Measurements from ENCODE around the gene AGAP3.

Gene AGAP3

DNA sequence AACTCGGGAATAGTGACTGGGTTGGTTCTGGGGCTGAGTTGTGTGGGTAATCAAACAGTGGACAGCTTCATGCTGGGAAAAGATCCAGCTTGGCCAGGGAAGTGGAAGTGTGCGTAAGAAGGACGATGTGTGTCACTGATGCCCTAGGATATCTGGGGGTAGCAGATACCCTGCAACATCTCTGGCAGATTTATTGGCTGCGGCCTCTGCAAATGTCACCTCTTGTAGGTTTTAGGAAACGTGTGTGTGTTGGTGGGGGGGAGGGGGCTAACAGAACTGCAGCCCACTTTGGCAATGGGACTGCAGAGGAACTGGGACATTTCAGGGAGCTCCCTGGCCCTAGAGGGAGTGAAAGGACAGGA is 965 bp upstream of the AGAP3 start:
- peak overlapping the region; percentile 45; the same call in 1 of the 2 replicates for H3K9ac ChIP-seq (ENCODE audit: low read depth, low read length)
- H3K27ac ChIP-seq (ENCODE audit: low read length) = no peak overlapping the region
- H3K4me3 ChIP-seq (ENCODE audit: low read length) = peak overlapping the region; percentile 83

DNA sequence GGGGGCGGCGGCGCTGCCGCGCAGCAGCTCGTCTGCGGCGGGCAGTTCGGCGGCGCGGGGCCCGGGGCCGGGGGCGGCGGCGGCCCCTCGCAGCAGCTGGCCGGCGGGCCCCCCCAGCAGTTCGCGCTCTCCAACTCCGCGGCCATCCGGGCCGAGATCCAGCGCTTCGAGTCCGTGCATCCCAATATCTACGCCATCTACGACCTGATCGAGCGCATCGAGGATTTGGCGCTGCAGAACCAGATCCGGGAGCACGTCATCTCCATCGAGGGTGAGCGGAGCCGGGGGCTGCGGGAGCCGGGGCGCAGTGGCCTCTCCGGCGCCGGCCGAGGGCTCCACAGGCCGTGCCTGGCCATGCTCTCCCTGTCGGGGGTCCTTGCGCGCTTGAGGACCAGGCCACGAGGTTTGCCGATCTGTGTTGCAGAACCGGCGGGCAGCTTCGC is 548 bp downstream of the AGAP3 start:
- H3K27me3 ChIP-seq (ENCODE audit: insufficient read depth, low read length) = peaks cover 52% of the 10 kb centered on the region

More for the DNA sequence above, 965 bp upstream of the AGAP3 start:
- Histone ChIP-seq H3K27me3 (ENCODE audit: insufficient read depth, low read length) (peaks cover 52% of the 10 kb centered on the region), H3K36me3 (ENCODE audit: insufficient read depth, low read depth, low read length) (no peaks in the 10 kb centered on the region), H3K9me3 (ENCODE audit: insufficient read depth, low read depth, low read length) (no peaks in the 10 kb centered on the region), H3K4me1 (ENCODE audit: insufficient read depth, low read length) (peaks cover 26% of the 10 kb centered on the region)

DNA sequence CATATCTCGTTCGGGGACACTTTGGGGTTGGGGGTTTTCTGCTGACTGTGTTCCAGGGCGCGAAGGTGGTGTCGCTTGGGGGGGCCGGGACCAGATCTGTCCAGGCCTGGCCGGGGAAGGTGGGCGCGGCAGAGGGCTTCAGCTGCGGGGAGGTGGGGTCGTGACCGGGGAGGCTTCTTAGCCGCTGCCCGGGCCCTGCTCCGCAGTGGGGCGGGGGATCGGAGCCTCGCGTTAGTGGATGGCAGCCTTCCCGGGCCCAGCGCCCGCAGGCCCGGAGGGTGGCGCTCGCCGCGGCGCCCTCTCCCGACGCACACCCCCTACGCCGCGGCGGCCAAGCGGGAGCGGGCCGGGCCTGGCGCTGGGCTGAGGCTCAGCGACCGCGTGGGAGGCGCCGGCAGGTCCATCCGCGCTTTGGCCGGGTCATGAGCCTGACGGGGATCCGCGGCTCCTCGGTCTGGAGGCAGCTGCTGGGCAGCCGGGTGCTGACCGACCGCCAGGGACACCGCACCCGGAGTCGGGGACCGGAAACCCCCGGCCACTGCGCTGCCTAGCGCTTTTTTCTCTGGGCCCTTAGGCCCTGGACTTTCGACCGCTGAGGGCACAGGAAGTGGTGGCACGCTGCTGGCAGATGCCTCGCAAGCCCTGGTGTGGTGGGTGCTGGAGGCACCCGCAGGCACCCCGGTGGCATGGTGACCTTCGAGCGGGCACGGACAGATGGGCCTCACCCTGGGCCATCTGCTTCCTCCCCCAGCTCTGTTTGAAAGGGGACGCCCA is 1.2 kb downstream of the AGAP3 start:
- Histone ChIP-seq H3K4me1 (ENCODE audit: insufficient read depth, low read length) (peaks cover 26% of the 10 kb centered on the region), H3K9me3 (ENCODE audit: insufficient read depth, low read depth, low read length) (no peaks in the 10 kb centered on the region), H3K9ac (ENCODE audit: low read depth, low read length) (peak overlapping the region; percentile 81), H3K27me3 (ENCODE audit: insufficient read depth, low read length) (peaks cover 52% of the 10 kb centered on the region), H3K27ac (ENCODE audit: low read length) (peak overlapping the region; percentile 60), H3K36me3 (ENCODE audit: insufficient read depth, low read depth, low read length) (peaks cover 10% of the 10 kb centered on the region; the same call in 1 of the 2 replicates), H3K4me3 (ENCODE audit: low read length) (peak overlapping the region; percentile 84)

More for the DNA sequence above, 548 bp downstream of the AGAP3 start:
- H3K27ac ChIP-seq (ENCODE audit: low read length) = peak overlapping the region; percentile 60
- peak overlapping the region; percentile 81; the same call in 1 of the 2 replicates for H3K9ac ChIP-seq (ENCODE audit: low read depth, low read length)
- peaks cover 3% of the 10 kb centered on the region; the same call in 1 of the 2 replicates for H3K36me3 ChIP-seq (ENCODE audit: insufficient read depth, low read depth, low read length)
- peaks cover 26% of the 10 kb centered on the region for H3K4me1 ChIP-seq (ENCODE audit: insufficient read depth, low read length)
- H3K4me3 ChIP-seq (ENCODE audit: low read length) = peak overlapping the region; percentile 84
- no peaks in the 10 kb centered on the region for H3K9me3 ChIP-seq (ENCODE audit: insufficient read depth, low read depth, low read length)

DNA sequence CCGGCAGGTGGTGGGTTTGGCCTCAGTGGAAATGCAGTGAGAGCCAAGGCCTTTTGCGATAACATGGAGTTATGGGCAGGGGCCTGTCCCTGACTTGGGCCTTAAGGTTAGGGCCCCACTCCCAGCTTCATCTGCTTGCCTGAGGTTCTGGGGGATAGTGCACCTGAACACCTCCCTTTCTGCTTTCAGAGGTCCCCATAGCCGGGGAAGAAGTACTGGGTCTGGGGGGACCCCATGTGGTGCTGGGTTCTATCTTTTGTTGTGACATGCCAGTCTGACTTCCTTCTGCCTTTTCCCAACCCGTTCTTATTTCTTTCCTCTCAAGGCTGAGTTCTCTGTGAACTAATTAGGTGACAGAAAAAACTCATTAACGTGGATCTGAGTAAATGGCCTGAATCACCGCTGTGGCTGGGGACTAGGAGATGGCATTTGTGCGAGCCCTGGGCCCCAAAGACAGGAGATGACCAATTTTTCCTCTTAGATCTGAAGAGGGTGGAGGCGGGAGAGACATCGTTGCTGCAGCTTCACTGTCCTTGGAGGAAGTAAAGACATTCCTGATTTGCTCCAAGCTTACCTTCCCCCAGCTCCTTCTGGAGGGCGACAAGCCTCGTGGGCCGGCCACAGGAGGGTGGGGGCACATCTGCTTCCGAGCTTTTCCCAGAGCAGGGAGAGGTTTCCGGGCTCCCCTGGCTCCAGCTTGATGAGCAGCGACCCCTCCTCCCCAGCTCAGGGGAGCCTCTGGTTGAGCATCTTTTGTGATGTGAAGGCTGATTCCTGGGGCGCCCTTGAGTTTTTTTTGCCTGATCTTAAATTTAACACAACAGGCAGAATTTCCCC is 2.0 kb downstream of the AGAP3 start:
- H3K36me3 ChIP-seq (ENCODE audit: insufficient read depth, low read depth, low read length) = peaks cover 13% of the 10 kb centered on the region; the same call in 1 of the 2 replicates
- peaks cover 52% of the 10 kb centered on the region for H3K27me3 ChIP-seq (ENCODE audit: insufficient read depth, low read length)
- peak overlapping the region; percentile 84 for H3K4me3 ChIP-seq (ENCODE audit: low read length)
- H3K4me1 ChIP-seq (ENCODE audit: insufficient read depth, low read length) = peaks cover 26% of the 10 kb centered on the region
- H3K9ac ChIP-seq (ENCODE audit: low read depth, low read length) = peak overlapping the region; percentile 81; the same call in 1 of the 2 replicates
- no peak overlapping the region for H3K27ac ChIP-seq (ENCODE audit: low read length)
- H3K9me3 ChIP-seq (ENCODE audit: insufficient read depth, low read depth, low read length) = no peaks in the 10 kb centered on the region

DNA sequence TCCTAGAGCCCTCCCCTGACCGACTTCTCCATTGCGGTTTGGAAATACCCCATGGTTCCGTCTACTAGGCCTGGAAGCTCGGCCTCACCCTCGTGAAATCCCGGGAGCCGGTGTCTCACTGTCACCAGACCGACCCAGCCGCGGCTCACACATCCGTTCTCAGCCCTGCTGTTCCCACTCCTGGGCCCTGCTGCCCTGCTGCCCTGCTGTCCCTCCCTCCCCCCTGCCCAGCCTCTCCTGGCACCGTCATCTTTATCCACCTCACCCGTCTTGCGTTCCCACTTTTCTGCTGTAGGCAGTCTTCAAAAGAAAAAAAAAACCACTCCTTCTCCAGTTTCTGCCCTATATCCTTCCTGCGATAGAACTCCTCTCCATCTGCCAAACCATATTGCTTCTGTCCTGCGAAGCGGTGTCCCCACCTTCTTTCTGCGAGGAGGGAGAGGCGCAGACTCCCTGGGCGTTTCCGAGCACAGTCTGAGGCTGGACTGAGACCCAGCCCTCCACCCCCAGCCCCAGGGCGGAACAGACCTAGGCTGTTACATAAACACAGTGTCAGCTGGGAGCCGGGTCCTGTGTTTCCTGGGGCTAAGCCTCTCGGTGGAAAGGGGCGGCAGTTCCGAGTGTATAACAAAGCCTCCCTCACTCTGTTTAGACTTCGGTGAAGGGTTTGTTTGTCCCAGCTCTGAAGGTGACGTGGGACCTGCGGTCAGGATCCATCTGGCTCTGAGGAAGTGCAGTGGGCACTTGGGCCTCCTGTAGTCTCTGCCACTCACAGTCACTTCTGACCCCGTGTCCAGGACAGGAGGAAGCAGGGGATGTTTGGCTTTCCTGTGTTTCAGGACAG is 2.8 kb downstream of the AGAP3 start:
- Histone ChIP-seq H3K9me3 (ENCODE audit: insufficient read depth, low read depth, low read length) (no peaks in the 10 kb centered on the region), H3K27me3 (ENCODE audit: insufficient read depth, low read length) (peaks cover 46% of the 10 kb centered on the region), H3K27ac (ENCODE audit: low read length) (no peak overlapping the region), H3K9ac (ENCODE audit: low read depth, low read length) (peak overlapping the region; percentile 81; the same call in 1 of the 2 replicates), H3K4me3 (ENCODE audit: low read length) (peak overlapping the region; percentile 84), H3K36me3 (ENCODE audit: insufficient read depth, low read depth, low read length) (peaks cover 13% of the 10 kb centered on the region; the same call in 1 of the 2 replicates), H3K4me1 (ENCODE audit: insufficient read depth, low read length) (peaks cover 26% of the 10 kb centered on the region)

DNA sequence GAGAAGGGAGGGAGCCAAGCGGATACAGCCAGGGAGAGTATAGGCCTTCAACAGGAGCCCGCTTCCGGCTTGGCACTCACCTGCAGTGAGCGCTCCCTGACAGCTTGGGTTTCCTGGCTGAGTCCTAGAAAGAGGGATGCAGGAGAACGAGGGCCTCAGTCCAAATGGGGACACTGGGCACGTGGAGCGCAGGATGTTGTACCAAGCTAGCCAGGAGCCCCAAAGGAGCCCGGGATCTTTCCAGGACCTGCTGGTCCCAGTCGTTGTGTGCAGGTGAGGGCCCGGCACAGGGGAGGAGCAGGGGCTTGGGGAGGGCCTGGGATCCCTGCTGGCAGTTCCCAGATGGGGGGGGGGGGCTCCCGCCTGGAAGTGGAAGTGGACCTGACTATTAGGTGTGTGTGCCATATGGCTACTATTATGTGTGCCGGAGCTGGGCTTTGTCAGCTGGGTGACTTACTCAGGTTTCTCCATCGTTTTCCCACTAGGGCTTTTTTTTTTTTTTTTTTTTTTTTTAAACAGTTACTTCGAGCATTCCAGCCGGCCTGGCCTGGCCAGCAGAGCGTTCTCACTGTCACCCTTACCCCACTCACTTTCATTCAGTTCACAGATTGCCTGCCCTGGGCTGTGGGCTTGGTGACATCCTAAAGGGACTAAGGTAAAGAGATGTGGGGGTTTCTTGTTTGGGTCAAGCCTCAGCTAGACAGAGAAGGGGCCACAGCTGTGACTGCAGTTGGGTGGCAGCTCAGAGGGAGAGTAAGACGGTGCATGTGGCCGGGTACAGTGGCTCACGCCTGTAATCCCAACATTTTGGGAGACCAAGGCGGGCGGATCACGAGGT is 3.8 kb downstream of the AGAP3 start:
- peak overlapping the region; percentile 84; the same call in 1 of the 2 replicates for H3K4me3 ChIP-seq (ENCODE audit: low read length)
- peaks cover 36% of the 10 kb centered on the region for H3K27me3 ChIP-seq (ENCODE audit: insufficient read depth, low read length)
- H3K27ac ChIP-seq (ENCODE audit: low read length) = no peak overlapping the region
- H3K4me1 ChIP-seq (ENCODE audit: insufficient read depth, low read length) = peaks cover 23% of the 10 kb centered on the region
- H3K36me3 ChIP-seq (ENCODE audit: insufficient read depth, low read depth, low read length) = peaks cover 13% of the 10 kb centered on the region; the same call in 1 of the 2 replicates
- no peak overlapping the region; the same call in 1 of the 2 replicates for H3K9ac ChIP-seq (ENCODE audit: low read depth, low read length)
- H3K9me3 ChIP-seq (ENCODE audit: insufficient read depth, low read depth, low read length) = no peaks in the 10 kb centered on the region

DNA sequence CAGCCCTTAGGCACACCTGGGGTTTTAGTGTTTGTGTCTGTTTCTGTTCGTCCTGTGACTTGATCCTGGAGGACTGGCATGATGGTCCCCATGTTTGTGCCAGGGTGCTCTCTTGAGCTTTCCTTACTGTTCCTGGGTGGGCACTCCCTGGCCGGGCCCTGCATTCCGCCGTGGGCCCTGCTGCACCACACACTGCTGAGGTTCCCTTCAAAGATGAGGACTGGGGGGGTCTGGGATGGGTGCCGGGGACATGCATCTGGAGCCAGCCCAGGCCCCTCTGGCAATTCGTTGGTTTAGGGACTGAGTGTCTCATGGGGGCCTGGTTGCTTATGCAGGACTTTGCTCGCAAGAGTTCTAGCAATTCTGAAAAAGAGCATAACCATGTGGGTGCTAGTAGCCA is 4.7 kb downstream of the AGAP3 start:
- Histone ChIP-seq H3K4me3 (ENCODE audit: low read length) (no peak overlapping the region), H3K9me3 (ENCODE audit: insufficient read depth, low read depth, low read length) (no peaks in the 10 kb centered on the region), H3K9ac (ENCODE audit: low read depth, low read length) (no peak overlapping the region), H3K36me3 (ENCODE audit: insufficient read depth, low read depth, low read length) (peaks cover 15% of the 10 kb centered on the region; the same call in 1 of the 2 replicates), H3K27ac (ENCODE audit: low read length) (no peak overlapping the region), H3K27me3 (ENCODE audit: insufficient read depth, low read length) (peaks cover 32% of the 10 kb centered on the region), H3K4me1 (ENCODE audit: insufficient read depth, low read length) (peaks cover 19% of the 10 kb centered on the region)

DNA sequence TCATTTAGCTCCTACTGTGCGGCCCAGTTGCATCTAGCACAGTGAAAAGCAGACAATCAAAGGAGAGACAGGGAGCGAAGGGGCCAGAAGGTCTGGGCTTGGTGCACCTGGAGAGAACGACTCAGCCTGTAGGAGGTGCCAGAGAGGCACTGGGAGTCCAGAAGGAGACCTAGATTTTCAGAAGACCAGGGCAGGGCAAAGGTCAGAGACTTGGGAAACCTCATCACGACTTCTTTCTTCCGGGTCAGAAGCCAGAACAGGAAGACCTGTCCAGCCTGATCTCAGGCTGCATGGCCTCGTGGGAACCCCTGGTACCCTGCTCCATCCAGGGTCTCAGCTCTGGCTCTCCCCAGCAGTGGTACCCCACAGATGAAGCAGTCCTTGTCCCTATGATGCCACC is 5.2 kb downstream of the AGAP3 start:
- Histone ChIP-seq H3K27ac (ENCODE audit: low read length) (no peak overlapping the region), H3K4me1 (ENCODE audit: insufficient read depth, low read length) (peaks cover 19% of the 10 kb centered on the region), H3K9ac (ENCODE audit: low read depth, low read length) (no peak overlapping the region), H3K9me3 (ENCODE audit: insufficient read depth, low read depth, low read length) (no peaks in the 10 kb centered on the region), H3K27me3 (ENCODE audit: insufficient read depth, low read length) (peaks cover 32% of the 10 kb centered on the region), H3K36me3 (ENCODE audit: insufficient read depth, low read depth, low read length) (peaks cover 17% of the 10 kb centered on the region; the same call in 1 of the 2 replicates), H3K4me3 (ENCODE audit: low read length) (no peak overlapping the region)

DNA sequence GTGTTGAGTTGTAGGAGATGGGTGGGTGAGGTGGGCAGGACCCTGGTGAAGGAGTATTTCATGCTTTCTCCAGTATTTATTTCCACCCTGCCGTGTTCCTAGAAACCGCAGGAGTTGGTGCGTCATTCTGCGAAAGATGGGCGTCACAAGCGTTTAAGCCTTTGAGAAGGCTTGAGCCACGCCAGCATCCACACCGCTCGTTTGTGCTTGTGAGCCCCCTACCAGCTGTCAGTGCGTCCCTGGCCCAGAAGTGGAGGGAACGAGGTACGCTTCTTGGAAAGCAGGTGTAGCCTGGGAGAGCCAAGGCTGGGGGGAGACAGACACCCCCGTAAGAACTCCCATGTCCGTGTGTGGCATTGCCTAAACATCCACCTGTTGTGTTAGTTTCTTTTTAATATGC is 5.7 kb downstream of the AGAP3 start:
- H3K36me3 ChIP-seq (ENCODE audit: insufficient read depth, low read depth, low read length) = peaks cover 17% of the 10 kb centered on the region; the same call in 1 of the 2 replicates
- H3K9me3 ChIP-seq (ENCODE audit: insufficient read depth, low read depth, low read length) = no peaks in the 10 kb centered on the region
- no peak overlapping the region for H3K27ac ChIP-seq (ENCODE audit: low read length)
- H3K4me3 ChIP-seq (ENCODE audit: low read length) = no peak overlapping the region
- no peak overlapping the region for H3K9ac ChIP-seq (ENCODE audit: low read depth, low read length)
- H3K27me3 ChIP-seq (ENCODE audit: insufficient read depth, low read length) = peaks cover 30% of the 10 kb centered on the region
- peaks cover 19% of the 10 kb centered on the region for H3K4me1 ChIP-seq (ENCODE audit: insufficient read depth, low read length)

DNA sequence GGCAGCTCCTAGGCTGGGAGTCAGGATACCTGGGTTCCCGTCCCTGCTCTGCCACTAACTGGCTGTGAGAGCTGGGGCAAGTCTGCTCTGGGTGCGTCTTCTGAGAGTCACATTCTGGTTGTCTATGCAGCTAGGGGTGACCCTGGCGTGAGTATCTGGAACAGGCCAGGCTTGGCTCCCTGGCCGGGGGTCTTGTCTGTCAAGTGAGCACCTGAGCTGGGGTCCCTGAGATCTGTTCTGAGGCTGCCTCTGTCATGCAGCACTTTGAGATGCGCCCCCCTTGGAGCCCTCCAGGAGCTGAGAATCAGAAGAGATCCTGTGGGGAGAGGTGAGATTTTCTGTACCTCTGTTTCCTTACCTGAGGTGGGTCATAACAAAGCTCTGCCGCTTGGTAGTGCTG is 7.5 kb downstream of the AGAP3 start:
- Histone ChIP-seq H3K9me3 (ENCODE audit: insufficient read depth, low read depth, low read length) (no peaks in the 10 kb centered on the region), H3K27ac (ENCODE audit: low read length) (no peak overlapping the region), H3K27me3 (ENCODE audit: insufficient read depth, low read length) (peaks cover 12% of the 10 kb centered on the region), H3K9ac (ENCODE audit: low read depth, low read length) (no peak overlapping the region), H3K4me3 (ENCODE audit: low read length) (no peak overlapping the region), H3K4me1 (ENCODE audit: insufficient read depth, low read length) (peaks cover 10% of the 10 kb centered on the region), H3K36me3 (ENCODE audit: insufficient read depth, low read depth, low read length) (peaks cover 17% of the 10 kb centered on the region; the same call in 1 of the 2 replicates)
